HUES48 (cell line): ENCODE measurements around the gene TEX14.

Experiments used
- H3K27ac ChIP-seq: one replicate; pipeline ENCODE4 v1.7.0; 2013; ENCODE audit warnings: low read depth, low read length, inconsistent platforms
- H3K27me3 ChIP-seq: 2 replicates; pipeline ENCODE4 v1.6.1; 2013; ENCODE audit warnings: mild to moderate bottlenecking, low read length; ENCODE audit not compliant: control insufficient read depth, insufficient read depth
- H3K36me3 ChIP-seq: 2 replicates; pipeline ENCODE4 v1.6.1; 2013; ENCODE audit warnings: low read length; ENCODE audit not compliant: control insufficient read depth, insufficient read depth
- H3K4me1 ChIP-seq: 2 replicates; pipeline ENCODE4 v1.6.1; 2013; ENCODE audit warnings: mild to moderate bottlenecking, low read length; ENCODE audit not compliant: control insufficient read depth, insufficient read depth
- H3K4me3 ChIP-seq: 2 replicates; pipeline ENCODE4 v1.5.1; 2013; ENCODE audit warnings: mild to moderate bottlenecking, low read depth, low read length
- H3K9ac ChIP-seq: 2 replicates; pipeline ENCODE4 v1.6.1; 2013; ENCODE audit warnings: mild to moderate bottlenecking, low read depth, low read length, moderate library complexity
- H3K9me3 ChIP-seq: 2 replicates; pipeline ENCODE4 v1.6.1; 2013; ENCODE audit warnings: low read length; ENCODE audit not compliant: control insufficient read depth, insufficient read depth

TEX14 gene

GRCh38 chr17:58691701-58692238 is at the start of gene TEX14:
TSS of gene TEX14 (minus strand) at chr17:58692045. CDS start at chr17:58652001, 40,044 bp downstream.
- H3K9ac ChIP-seq: peak within 1 kb of the TSS; percentile 72
- H3K4me1 ChIP-seq: peaks cover 8% of the 10 kb centered on the region
- H3K27ac ChIP-seq: peak within 1 kb of the TSS; percentile 63
- peaks cover 8% of the 10 kb centered on the region; the same call in 1 of the 2 replicates for H3K27me3 ChIP-seq
- H3K9me3 ChIP-seq: no peaks in the 10 kb centered on the region
- H3K4me3 ChIP-seq: peak within 1 kb of the TSS; percentile 60
- peaks cover 4% of the 10 kb centered on the region; the same call in 1 of the 2 replicates for H3K36me3 ChIP-seq

- no peak overlapping the region for H3K27ac ChIP-seq
Observed at GRCh38 chr17:58741121-58741625, 49.3 kb upstream of the TEX14 start.

GRCh38 chr17:58734811-58735210 is 43.0 kb upstream of the TEX14 start:
- Histone ChIP-seq H3K4me3 (no peak overlapping the region), H3K27ac (no peak overlapping the region), H3K9ac (no peak overlapping the region), H3K36me3 (no peaks in the 10 kb centered on the region), H3K27me3 (no peaks in the 10 kb centered on the region), H3K9me3 (no peaks in the 10 kb centered on the region), H3K4me1 (no peaks in the 10 kb centered on the region)

More at GRCh38 chr17:58741121-58741625, 49.3 kb upstream of the TEX14 start:
- Histone ChIP-seq H3K9me3 (no peaks in the 10 kb centered on the region), H3K4me1 (no peaks in the 10 kb centered on the region), H3K36me3 (no peaks in the 10 kb centered on the region), H3K9ac (no peak overlapping the region), H3K27me3 (no peaks in the 10 kb centered on the region), H3K4me3 (no peak overlapping the region)

GRCh38 chr17:58734040-58734439 is 42.2 kb upstream of the TEX14 start:
- H3K4me3 ChIP-seq: no peak overlapping the region
- no peaks in the 10 kb centered on the region for H3K27me3 ChIP-seq
- H3K27ac ChIP-seq: no peak overlapping the region
- no peaks in the 10 kb centered on the region for H3K4me1 ChIP-seq
- H3K9ac ChIP-seq: no peak overlapping the region
- H3K9me3 ChIP-seq: no peaks in the 10 kb centered on the region
- no peaks in the 10 kb centered on the region for H3K36me3 ChIP-seq

- Histone ChIP-seq H3K36me3 (no peaks in the 10 kb centered on the region), H3K4me1 (no peaks in the 10 kb centered on the region), H3K9me3 (no peaks in the 10 kb centered on the region), H3K4me3 (no peak overlapping the region), H3K27me3 (no peaks in the 10 kb centered on the region), H3K9ac (no peak overlapping the region), H3K27ac (no peak overlapping the region)
Observed at GRCh38 chr17:58730937-58731336, 39.1 kb upstream of the TEX14 start.

- H3K27ac ChIP-seq: no peak overlapping the region
- H3K36me3 ChIP-seq: no peaks in the 10 kb centered on the region
Observed at GRCh38 chr17:58728798-58729197, 37.0 kb upstream of the TEX14 start.

GRCh38 chr17:58722696-58723095 is 30.9 kb upstream of the TEX14 start:
- Histone ChIP-seq H3K27me3 (no peaks in the 10 kb centered on the region), H3K4me3 (no peak overlapping the region), H3K4me1 (no peaks in the 10 kb centered on the region), H3K9ac (no peak overlapping the region), H3K36me3 (no peaks in the 10 kb centered on the region), H3K9me3 (no peaks in the 10 kb centered on the region), H3K27ac (no peak overlapping the region)

More at GRCh38 chr17:58728798-58729197, 37.0 kb upstream of the TEX14 start:
- Histone ChIP-seq H3K4me1 (no peaks in the 10 kb centered on the region), H3K9me3 (no peaks in the 10 kb centered on the region), H3K27me3 (no peaks in the 10 kb centered on the region), H3K9ac (no peak overlapping the region), H3K4me3 (no peak overlapping the region)

GRCh38 chr17:58722274-58722673 is 30.4 kb upstream of the TEX14 start:
- Histone ChIP-seq H3K27me3 (no peaks in the 10 kb centered on the region), H3K27ac (no peak overlapping the region), H3K36me3 (no peaks in the 10 kb centered on the region), H3K4me3 (no peak overlapping the region), H3K9ac (no peak overlapping the region), H3K4me1 (no peaks in the 10 kb centered on the region), H3K9me3 (no peaks in the 10 kb centered on the region)

GRCh38 chr17:58710948-58711552 is 19.2 kb upstream of the TEX14 start:
- no peak overlapping the region for H3K27ac ChIP-seq
- no peaks in the 10 kb centered on the region for H3K9me3 ChIP-seq
- no peaks in the 10 kb centered on the region; the same call in 1 of the 2 replicates for H3K36me3 ChIP-seq
- no peaks in the 10 kb centered on the region for H3K4me1 ChIP-seq
- H3K4me3 ChIP-seq: no peak overlapping the region
- H3K9ac ChIP-seq: no peak overlapping the region
- no peaks in the 10 kb centered on the region for H3K27me3 ChIP-seq

- H3K27me3 ChIP-seq: no peaks in the 10 kb centered on the region
- no peaks in the 10 kb centered on the region; the same call in 1 of the 2 replicates for H3K36me3 ChIP-seq
- no peak overlapping the region for H3K9ac ChIP-seq
- H3K9me3 ChIP-seq: no peaks in the 10 kb centered on the region
- H3K27ac ChIP-seq: no peak overlapping the region
- H3K4me1 ChIP-seq: no peaks in the 10 kb centered on the region
- no peak overlapping the region for H3K4me3 ChIP-seq
Observed at GRCh38 chr17:58706351-58707140, 14.7 kb upstream of the TEX14 start.

- Histone ChIP-seq H3K9me3 (no peaks in the 10 kb centered on the region), H3K9ac (no peak overlapping the region), H3K27me3 (no peaks in the 10 kb centered on the region), H3K36me3 (no peaks in the 10 kb centered on the region), H3K4me3 (no peak overlapping the region), H3K4me1 (no peaks in the 10 kb centered on the region), H3K27ac (no peak overlapping the region)
Observed at GRCh38 chr17:58703916-58704286, 12.1 kb upstream of the TEX14 start.
